T-helper 9 cell (primary cell): ENCODE data around the gene PPBP.
"Not testable (repeated sequence)": the region's sequence is repeated elsewhere in the genome, so short reads cannot be mapped to it uniquely, and the experiment has no call there.

Experiments
- DNase-seq: peaks from one replicate; pipeline ENCODE4 v3.0.0-alpha.2; 2020

PPBP gene

GRCh38 chr4:73991742-73992000 is 3.7 kb upstream of the PPBP start:
- DNase-seq: no peak

- no peak for DNase-seq
These were observed 3.2 kb upstream of the PPBP start for GRCh38 chr4:73990988-73991741.

GRCh38 chr4:73989928-73990327 is 1.9 kb upstream of the PPBP start:
- no peak for DNase-seq

- DNase-seq: no peak
These were observed 1.0 kb upstream of the PPBP start for GRCh38 chr4:73989031-73989430.

- no peak for DNase-seq
These were observed 2.5 kb downstream of the PPBP start for GRCh38 chr4:73985528-73985852.

- no peak for DNase-seq
These were observed 3.1 kb downstream of the PPBP start for GRCh38 chr4:73984736-73985527.

GRCh38 chr4:73981175-73981574 is 6.8 kb downstream of the PPBP start:
- DNase-seq: not testable (repeated sequence)

- DNase-seq: no peak
These were observed 8.5 kb downstream of the PPBP start for GRCh38 chr4:73979407-73979957.

- no peak for DNase-seq
These were observed 9.1 kb downstream of the PPBP start for GRCh38 chr4:73978886-73979285.

GRCh38 chr4:73976716-73977115 is 11.3 kb downstream of the PPBP start:
- DNase-seq: no peak

- DNase-seq: no peak
These were observed 11.8 kb downstream of the PPBP start for GRCh38 chr4:73976217-73976616.

GRCh38 chr4:73974352-73974751 is 13.6 kb downstream of the PPBP start:
- no peak for DNase-seq

GRCh38 chr4:73970945-73971344 is 17.0 kb downstream of the PPBP start:
- DNase-seq: no peak

- no peak for DNase-seq
These were observed 18.0 kb downstream of the PPBP start for GRCh38 chr4:73970011-73970410.

GRCh38 chr4:73967866-73968265 is 20.1 kb downstream of the PPBP start:
- no peak for DNase-seq

- DNase-seq: no peak
These were observed 23.0 kb downstream of the PPBP start for GRCh38 chr4:73964862-73965611.

- no peak for DNase-seq
These were observed 25.3 kb downstream of the PPBP start for GRCh38 chr4:73962724-73963123.

- not testable (repeated sequence) for DNase-seq
These were observed 28.9 kb downstream of the PPBP start for GRCh38 chr4:73959041-73959440.

GRCh38 chr4:73952352-73952751 is 35.6 kb downstream of the PPBP start:
- DNase-seq: no peak

GRCh38 chr4:73950376-73950920 is 37.5 kb downstream of the PPBP start:
- not testable (repeated sequence) for DNase-seq

- DNase-seq: no peak
These were observed 38.8 kb downstream of the PPBP start for GRCh38 chr4:73948990-73949706.

- no peak for DNase-seq
These were observed 39.7 kb downstream of the PPBP start for GRCh38 chr4:73948291-73948690.
